Cardiac muscle cell (in vitro differentiated cells and primary cell): ENCODE results near the gene CACNA2D1. TPM values are rescaled to one million over a fixed set of nuclear protein-coding genes. Genes with fewer than 3 reads are reported as not detected.

Source experiments
- DNase-seq, 2 donors: peaks; one replicate each; pipeline versions ENCODE4 v3.0.0 to v3.0.0-alpha.2; 2010 to 2017; ENCODE audit warnings: low read depth in 1 of 2, low spot score in 1 of 2
- H3K27ac ChIP-seq: fragments of 200-600 bp; sonication (generic); 2 replicates; pipeline ENCODE4 v1.5.1; 2016
- H3K27me3 ChIP-seq: fragments of 200-600 bp; sonication (generic); 2 replicates; pipeline ENCODE4 v1.6.0; 2016; ENCODE audit warnings: control low read depth
- H3K36me3 ChIP-seq: fragments of 200-600 bp; sonication (generic); 2 replicates; pipeline ENCODE4 v1.5.1; 2016; ENCODE audit warnings: control low read depth
- H3K4me1 ChIP-seq: fragments of 200-600 bp; sonication (generic); 2 replicates; pipeline ENCODE4 v1.8.1; 2017; ENCODE audit warnings: low read depth, mild to moderate bottlenecking, mixed run types
- H3K4me3 ChIP-seq: fragments of 200-600 bp; sonication (generic); 2 replicates; pipeline ENCODE4 v1.5.1; 2016; ENCODE audit warnings: mild to moderate bottlenecking
- H3K9me3 ChIP-seq: fragments of 200-600 bp; sonication (generic); 2 replicates; pipeline ENCODE4 v1.5.1; 2017; ENCODE audit warnings: low read depth, mild to moderate bottlenecking, control low read depth
- polyA plus RNA-seq: library from polyadenylated mRNA; unstranded; fragments of >200 nt; fragmentation: Nextera tagmentation; extraction: Ambion mirVana; gene quantifications from 2 replicates; pipeline ENCODE4 v1.2.1, GENCODE V29; 2016
- total RNA-seq: library from RNA; depleted of rRNA; stranded (reverse); fragments of >200 nt; gene quantifications from 2 replicates; pipeline ENCODE4 v1.2.3, GENCODE V29; 2016
- TF ChIP-seq, protein P1 (sequence below): IDR thresholded peaks from 2 replicates; pipeline ENCODE4 v1.5.1; 2012; ENCODE audit warnings: low read depth, mild to moderate bottlenecking, low read length

Gene CACNA2D1
- total and polyA plus RNA-seq, 2 experiments from 2014 or later = 4.5 to 20.3 TPM

DNA sequence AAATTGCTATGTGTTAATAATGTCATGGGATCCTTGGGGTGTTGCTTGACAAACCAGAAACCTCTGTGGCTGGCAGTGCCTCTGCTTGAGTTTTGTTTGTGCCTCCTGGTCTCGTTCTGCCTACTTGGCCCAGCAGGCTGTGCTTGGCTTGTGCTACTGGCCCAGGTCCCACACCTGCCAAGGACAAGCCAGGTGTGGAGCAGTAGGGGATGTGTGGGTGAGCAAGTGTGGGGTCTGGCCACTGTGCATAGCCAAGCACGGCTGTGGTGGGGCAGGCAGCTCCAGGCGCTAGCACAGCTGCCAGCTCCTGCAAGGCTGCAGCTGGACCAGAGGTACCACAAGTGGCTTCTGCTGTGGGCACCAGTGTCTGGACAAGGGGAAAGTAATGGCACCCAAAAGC, 524.1 kb downstream of the CACNA2D1 start:
- no peak overlapping the region for H3K4me3 ChIP-seq
- H3K36me3 ChIP-seq = no peaks in the 10 kb centered on the region
- TF ChIP-seq, protein P1, sequence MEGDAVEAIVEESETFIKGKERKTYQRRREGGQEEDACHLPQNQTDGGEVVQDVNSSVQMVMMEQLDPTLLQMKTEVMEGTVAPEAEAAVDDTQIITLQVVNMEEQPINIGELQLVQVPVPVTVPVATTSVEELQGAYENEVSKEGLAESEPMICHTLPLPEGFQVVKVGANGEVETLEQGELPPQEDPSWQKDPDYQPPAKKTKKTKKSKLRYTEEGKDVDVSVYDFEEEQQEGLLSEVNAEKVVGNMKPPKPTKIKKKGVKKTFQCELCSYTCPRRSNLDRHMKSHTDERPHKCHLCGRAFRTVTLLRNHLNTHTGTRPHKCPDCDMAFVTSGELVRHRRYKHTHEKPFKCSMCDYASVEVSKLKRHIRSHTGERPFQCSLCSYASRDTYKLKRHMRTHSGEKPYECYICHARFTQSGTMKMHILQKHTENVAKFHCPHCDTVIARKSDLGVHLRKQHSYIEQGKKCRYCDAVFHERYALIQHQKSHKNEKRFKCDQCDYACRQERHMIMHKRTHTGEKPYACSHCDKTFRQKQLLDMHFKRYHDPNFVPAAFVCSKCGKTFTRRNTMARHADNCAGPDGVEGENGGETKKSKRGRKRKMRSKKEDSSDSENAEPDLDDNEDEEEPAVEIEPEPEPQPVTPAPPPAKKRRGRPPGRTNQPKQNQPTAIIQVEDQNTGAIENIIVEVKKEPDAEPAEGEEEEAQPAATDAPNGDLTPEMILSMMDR = no peak
- H3K27me3 ChIP-seq = no peaks in the 10 kb centered on the region
- no peaks in the 10 kb centered on the region for H3K4me1 ChIP-seq
- DNase-seq = no peak
- H3K9me3 ChIP-seq = no peaks in the 10 kb centered on the region
- H3K27ac ChIP-seq = no peak overlapping the region

DNA sequence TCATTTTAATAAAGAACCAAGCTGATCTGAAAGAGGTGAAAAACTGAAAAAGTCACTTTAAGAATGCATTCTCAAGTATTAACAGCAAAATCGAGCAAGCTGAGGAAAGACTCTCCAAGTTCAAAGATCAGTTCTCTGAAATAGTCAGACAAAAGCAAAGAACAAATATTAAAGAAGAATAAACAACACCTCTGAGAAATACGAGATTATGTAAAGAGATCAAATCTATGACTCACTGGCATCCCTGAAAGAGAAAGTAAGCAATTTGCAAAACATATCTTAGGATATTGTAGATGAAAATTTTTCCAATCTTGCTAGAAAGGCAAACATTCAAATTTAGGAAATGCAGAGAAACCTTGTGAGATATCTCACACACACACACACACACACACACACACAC, 535.4 kb downstream of the CACNA2D1 start:
- no peaks in the 10 kb centered on the region for H3K9me3 ChIP-seq
- H3K27me3 ChIP-seq = no peaks in the 10 kb centered on the region
- DNase-seq = no peak
- H3K36me3 ChIP-seq = no peaks in the 10 kb centered on the region
- TF ChIP-seq, protein P1 = no peak
- H3K27ac ChIP-seq = no peak overlapping the region
- H3K4me1 ChIP-seq = no peaks in the 10 kb centered on the region
- no peak overlapping the region for H3K4me3 ChIP-seq

DNA sequence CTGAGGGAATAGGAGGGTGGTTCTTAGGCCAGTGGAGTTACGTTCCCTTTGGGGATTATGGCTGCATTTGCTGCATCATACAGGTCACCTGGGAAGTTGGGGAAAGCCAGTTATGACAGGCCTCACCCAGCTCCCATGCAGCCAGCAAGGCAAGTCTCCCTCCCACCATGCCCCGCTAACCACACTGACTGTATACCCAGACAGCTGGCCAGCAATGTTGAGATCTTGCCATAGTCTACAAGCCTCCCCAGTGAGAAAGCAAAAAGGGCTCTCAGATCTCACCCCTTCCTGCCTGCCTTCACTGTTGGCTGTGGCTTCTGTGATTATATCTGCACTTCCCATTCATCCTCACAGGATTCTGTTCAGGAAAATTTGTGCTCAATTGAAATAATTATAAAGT, 540.5 kb downstream of the CACNA2D1 start:
- no peak for DNase-seq
- TF ChIP-seq, protein P1 = no peak

DNA sequence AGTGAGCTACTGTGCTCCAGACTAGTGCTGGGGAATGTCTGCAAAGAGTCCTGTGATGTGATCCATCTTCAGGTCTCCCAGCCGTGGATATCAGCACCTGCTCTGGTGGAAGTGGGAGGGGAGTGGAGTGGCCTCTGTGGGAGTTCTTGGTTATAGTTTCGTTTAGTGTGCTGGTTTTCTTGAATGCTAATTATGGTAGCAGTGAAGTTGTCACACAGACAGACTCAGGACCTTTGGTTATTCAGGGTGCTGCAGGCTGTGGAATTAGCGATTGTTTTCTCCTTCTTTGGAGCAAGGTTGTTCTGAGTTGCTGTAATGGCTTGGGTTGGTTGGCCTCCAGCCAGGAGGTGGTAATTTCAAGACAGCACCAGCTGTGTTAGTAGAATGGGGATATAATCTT, 541.0 kb downstream of the CACNA2D1 start:
- no peak overlapping the region for H3K27ac ChIP-seq
- no peak overlapping the region for H3K4me3 ChIP-seq
- H3K27me3 ChIP-seq = no peaks in the 10 kb centered on the region
- TF ChIP-seq, protein P1 = no peak
- DNase-seq = no peak
- H3K36me3 ChIP-seq = no peaks in the 10 kb centered on the region
- H3K9me3 ChIP-seq = no peaks in the 10 kb centered on the region
- no peaks in the 10 kb centered on the region for H3K4me1 ChIP-seq

More for the DNA sequence above, 540.5 kb downstream of the CACNA2D1 start:
- Histone ChIP-seq H3K4me1 (no peaks in the 10 kb centered on the region), H3K9me3 (no peaks in the 10 kb centered on the region), H3K27me3 (no peaks in the 10 kb centered on the region), H3K36me3 (no peaks in the 10 kb centered on the region), H3K4me3 (no peak overlapping the region), H3K27ac (no peak overlapping the region)
